DMS79 treated with DMSO at 0.1 percent for 48 hours (cell line): Measurements from ENCODE around the gene ST14.
A peak's percentile ranks its signal among the peaks of the same experiment; 100 is the strongest.

Source experiments
- DNase-seq: peaks from one replicate; lab custom pipeline; 2025; lab: John Stamatoyannopoulos, UW

Gene ST14

DNA sequence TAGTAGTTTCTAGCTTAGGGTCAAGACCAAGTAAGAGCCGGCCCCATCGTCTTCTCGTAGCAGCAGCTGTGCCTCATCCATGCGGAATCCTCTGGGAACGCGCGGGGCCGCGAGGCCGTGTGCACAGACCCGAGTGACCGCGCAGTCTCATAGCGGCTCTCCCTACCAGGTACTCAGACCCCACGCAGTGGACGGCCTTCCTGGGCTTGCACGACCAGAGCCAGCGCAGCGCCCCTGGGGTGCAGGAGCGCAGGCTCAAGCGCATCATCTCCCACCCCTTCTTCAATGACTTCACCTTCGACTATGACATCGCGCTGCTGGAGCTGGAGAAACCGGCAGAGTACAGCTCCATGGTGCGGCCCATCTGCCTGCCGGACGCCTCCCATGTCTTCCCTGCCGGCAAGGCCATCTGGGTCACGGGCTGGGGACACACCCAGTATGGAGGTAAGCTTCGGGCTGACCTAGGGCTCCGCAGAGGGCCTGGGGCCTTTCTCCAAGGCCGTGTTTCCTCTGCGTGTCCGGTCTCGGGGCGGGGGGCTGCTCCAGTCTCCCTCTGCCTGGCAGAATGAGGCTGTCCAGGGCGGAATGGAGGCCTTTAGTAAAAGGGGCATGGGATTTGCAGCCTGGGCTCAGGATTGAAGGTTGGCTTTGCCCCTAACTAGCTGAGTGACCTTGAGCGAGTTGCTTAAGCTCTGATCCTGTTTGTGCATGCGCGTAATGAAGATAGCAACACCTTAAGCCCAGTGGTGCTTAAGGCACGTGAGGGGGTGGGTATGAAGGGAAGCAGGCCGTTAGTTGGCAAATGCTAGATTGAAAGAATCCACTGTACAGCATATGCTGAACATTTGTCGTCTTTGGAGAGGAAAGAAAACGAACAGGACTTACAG, 48.9 kb downstream of the ST14 start:
- no peak for DNase-seq

DNA sequence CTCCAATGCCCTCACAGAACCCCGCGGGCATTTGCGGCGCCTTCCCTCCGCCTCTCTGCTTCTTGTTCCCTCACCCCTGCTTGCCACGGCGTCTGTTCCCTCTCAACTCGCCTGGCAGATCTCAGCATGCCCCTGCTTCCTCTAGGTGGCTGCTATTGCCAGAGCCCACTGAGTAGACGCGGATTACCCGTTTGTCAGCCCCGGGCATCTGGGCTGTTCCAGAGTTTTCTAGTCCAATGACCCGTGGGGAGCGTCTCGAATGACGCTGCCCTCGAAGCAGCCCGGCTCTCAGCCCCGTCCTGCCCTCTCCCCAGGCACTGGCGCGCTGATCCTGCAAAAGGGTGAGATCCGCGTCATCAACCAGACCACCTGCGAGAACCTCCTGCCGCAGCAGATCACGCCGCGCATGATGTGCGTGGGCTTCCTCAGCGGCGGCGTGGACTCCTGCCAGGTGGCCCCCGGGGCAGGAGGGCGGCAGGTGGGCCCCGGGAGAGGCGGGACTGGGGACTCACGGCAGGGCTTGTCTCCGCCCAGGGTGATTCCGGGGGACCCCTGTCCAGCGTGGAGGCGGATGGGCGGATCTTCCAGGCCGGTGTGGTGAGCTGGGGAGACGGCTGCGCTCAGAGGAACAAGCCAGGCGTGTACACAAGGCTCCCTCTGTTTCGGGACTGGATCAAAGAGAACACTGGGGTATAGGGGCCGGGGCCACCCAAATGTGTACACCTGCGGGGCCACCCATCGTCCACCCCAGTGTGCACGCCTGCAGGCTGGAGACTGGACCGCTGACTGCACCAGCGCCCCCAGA, 49.7 kb downstream of the ST14 start:
- DNase-seq: no peak

DNA sequence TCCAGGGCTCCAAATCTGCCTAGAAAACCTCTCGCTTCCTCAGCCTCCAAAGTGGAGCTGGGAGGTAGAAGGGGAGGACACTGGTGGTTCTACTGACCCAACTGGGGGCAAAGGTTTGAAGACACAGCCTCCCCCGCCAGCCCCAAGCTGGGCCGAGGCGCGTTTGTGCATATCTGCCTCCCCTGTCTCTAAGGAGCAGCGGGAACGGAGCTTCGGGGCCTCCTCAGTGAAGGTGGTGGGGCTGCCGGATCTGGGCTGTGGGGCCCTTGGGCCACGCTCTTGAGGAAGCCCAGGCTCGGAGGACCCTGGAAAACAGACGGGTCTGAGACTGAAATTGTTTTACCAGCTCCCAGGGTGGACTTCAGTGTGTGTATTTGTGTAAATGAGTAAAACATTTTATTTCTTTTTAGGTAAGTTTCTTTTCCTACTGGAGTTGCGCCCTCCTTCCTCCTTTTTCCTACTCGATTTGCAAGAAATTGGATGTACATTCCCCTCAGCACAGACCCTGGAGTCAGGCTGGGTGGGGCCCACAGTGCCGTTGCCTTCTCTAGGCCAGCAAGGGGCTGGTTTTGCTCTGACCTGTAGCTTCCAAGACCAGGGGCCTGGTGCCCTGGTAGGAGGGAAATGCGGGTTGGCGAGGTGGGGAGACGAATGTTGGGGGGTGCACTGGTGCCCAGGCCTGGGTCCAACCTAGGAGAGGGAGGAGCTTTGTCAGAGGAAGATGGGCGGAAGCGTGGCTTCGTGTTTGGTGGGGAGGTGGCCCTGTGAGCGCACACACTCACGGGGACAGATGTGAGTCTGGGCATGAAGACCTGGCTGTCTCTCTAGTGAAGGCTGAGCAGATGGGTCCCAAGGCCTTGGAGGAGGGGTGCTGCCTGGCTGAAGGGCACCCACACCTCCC, 50.6 kb downstream of the ST14 start:
- DNase-seq: no peak

GRCh38 chr11:130211144-130211543, 51.6 kb downstream of the ST14 start:
- no peak for DNase-seq

DNA sequence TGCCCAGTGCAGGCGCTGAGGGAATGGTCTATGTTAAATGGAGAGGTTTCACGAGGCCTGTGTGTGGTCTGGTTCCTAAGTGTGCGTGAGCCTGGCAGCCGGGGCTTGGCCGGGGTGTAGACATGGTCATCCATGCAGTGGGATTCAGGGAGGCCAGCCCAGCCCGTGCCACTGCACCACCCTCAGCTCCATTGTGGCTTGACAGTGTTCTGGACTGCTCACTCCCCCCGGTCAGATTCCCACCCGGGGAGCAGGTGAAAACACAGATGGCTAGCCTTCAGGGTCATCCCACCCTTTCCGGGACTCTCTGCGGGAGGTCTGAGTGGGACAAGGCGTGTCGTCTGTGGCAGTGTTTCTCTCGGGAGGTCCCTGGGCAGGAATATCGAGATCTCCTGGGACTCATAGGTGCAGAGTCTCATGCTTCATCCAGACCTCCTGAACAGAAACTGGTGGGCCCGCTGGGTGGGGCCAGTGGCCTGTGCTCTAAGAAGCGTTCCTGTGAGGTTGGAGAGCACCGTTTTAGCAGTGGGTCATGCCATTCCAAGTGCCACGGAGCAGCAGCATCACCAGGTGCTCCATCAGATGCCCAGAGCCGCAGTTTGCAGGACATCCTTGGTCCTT, 52.3 kb downstream of the ST14 start:
- no peak for DNase-seq

GRCh38 chr11:130212431-130212961, 52.9 kb downstream of the ST14 start:
- DNase-seq: no peak

GRCh38 chr11:130213143-130213978, 53.8 kb downstream of the ST14 start:
- DNase-seq: peak; percentile 48

DNA sequence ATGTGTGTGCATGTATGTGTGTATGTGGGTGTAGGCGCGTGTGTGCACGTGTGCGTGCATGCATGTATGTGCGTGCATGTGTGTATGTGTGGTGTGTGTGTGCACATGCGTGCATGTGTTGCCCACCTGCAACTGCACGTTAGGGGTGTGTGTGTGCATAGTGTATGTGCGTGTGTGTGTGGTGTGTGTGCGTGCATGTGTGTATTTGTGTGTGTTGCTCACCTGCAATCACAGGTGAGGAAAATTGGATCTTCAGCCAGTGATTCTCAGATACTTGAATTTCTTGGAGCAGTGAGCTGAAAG, 54.3 kb downstream of the ST14 start:
- DNase-seq: no peak

DNA sequence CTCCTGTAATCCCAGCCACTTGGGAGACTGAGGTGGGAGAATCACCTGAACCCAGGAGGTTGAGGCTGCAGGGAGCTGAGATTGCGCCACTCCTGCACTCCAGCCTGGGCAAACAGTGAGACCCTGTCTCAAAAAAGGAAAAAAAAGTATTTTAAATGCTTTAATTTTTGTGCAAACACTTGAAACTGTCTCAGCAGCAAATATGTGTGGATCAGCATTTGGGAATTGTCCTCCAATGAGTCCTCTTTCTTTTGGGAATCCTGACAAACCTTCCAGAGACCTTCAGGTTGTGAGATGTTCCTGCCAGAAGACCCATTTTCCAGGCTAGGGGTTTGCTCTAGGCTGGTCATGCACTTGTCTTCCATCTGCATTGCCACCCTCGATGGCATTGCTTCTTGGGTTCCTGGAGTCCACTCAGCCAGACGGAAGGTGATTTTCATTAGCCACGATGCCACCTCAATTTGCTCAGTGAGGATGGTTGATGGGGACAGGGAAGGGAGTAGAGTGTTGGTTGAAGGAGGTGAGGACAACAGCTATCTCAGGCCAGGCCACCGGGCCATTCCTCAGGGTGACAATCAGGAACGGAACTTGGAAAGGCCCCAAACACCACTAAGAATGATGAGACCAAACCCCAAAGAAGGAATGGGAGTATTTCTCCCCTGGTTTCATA, 55.4 kb downstream of the ST14 start:
- DNase-seq: no peak

DNA sequence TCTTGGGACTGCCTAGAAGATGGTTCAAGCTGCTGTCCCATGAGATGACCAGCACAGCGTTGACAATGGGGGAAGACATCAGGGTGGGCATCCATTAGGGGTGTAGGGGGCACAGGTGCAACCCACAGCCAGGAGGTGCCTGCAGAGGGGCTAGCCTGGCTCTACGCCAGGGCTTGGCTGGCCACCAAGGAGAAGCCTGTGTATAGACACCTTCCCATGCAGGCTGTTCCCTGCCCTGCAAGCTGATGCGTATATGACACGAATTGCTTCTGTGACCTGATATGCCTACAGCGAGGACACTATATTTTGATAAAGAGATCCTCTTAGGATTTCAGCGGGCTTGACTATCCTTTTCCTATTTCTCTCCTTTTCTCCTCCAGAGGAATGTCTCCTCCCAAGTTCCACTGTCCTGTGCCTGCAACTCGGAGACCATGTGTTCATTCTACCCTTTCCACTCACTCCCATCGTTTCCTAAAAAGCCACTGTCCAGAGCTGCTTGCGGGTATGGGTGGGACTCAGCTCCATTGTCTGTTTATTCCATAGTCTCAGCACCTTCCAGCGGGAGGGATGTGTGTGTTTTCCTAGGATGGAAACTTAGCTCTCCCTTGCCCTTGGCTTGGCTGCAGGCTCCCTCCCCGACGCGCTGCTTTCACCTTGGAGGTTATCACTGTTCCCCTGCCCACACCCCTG, 56.1 kb downstream of the ST14 start:
- no peak for DNase-seq

DNA sequence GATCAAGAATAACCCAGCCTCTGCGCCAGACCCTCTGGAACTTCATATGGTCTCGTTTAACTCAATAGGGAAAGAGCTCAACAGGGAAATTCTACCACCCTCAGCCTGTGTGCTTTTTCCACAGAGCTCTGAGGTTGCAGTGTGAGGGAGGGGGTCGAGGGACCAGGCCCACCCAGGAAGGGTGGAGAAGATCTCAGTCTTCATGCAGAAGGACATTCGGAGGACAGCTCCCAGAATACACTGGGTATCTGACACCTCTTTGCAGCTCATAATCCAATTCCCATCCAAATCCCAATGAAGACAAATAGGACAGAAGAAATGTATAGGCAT, 56.6 kb downstream of the ST14 start:
- no peak for DNase-seq

DNA sequence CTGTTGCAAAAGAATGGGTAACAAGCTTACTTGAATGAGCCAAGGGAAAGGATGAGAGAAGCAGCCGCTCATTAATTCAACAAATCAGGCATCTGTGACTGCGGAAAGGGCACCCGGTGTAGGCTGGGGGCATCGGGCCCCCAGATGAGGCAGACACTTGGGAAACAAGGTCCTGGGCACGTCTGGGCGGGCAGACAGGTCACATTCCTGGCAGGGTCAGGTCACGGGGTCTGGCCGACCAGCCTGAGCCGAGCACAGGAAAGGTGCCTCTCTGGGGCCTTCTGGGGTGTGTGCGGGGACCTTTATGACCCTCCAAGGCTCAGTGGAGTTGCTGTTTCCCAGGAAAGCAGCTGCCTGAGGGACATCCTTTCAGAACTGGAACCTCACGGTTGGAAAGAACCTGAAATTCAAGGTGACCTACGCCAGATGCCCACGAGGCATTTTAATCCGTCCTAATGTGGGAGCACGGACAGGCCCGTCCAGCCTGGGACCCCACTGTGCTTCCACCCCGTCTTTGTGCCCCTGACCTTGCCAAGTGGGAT, 57.1 kb downstream of the ST14 start:
- DNase-seq: no peak

- no peak for DNase-seq
Observed at GRCh38 chr11:130217133-130218031, 57.8 kb downstream of the ST14 start.

GRCh38 chr11:130218501-130219070, 59.0 kb downstream of the ST14 start:
- DNase-seq: no peak

DNA sequence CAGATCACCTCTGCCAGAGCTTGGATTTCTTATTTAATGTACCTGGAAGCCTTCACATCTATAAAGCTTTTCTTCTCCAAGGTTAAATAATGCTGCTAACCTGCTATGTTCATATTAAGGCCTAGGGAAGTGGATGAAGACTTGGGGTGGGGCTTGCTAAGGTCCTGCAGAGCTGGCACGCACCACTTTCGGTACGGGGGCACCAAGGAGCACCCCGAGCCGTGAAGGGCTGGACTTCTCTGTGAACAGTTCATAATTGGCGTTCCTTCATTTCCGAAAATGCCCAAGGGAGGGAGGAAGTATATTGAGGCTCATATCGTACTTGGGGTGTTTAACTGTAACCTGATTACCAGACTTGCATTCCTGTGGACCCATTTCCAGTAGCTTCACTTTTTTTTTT, 59.6 kb downstream of the ST14 start:
- no peak for DNase-seq

DNA sequence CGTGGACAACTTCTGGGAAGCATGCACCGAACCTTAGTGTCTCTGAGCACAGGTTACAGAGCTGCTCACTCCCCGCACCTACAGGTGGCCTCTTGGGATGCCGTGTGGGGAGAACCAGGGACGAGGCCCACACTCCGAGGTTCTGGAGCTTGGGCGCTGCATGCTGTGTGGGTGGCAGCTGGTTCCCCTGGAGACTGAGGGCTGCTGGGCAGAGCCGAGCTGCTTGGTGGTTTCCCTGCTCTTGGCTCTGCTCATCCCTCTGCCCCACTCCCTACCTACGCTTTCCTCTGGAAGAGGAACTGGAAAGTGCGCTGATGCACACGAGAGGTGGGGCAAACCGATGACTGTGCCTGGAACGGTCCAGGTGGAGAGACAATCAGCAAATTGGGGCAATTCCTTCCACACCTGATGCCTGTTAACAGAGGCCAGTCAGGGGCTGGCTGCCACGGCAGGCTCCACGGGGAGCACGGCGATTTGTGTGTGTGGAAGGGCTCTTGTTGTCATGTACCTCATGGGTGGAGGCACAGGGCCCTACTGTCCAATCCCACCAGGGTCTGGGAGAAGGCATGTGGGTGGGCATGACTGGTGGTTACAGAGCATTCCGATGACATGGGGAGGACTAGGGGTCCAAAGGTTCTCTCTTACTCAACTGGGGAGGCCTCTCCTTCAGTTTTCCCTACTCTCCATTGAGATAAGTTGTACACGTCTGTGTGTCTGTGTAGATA, 60.9 kb downstream of the ST14 start:
- no peak for DNase-seq

GRCh38 chr11:130223291-130223971, 63.8 kb downstream of the ST14 start:
- DNase-seq: no peak
